DND-41 (cell line): ENCODE measurements around the gene RBFOX2.

Experiments used
- ATAC-seq: fragments of 200-7000 bp; cut with Tn5 transposase; 3 replicates; pipeline ENCODE4 v1.9.1; 2021; ENCODE audit warnings: low read depth; ENCODE audit not compliant: insufficient read depth
- DNase-seq: peaks from one replicate; pipeline ENCODE4 v3.0.0-alpha.2; 2020
- H2AFZ ChIP-seq: 2 replicates; pipeline ENCODE4 v1.6.0; 2012; ENCODE audit warnings: low read depth, low read length
- H3K27ac ChIP-seq: 2 replicates; pipeline ENCODE4 v1.5.1; 2012; ENCODE audit warnings: low read length, inconsistent platforms
- H3K27me3 ChIP-seq: fragments of 200-600 bp; sonication (generic); 2 replicates; pipeline ENCODE4 v1.6.0; 2012; ENCODE audit warnings: low read length, mild to moderate bottlenecking, inconsistent platforms; ENCODE audit not compliant: insufficient read depth, poor library complexity
- H3K36me3 ChIP-seq: 2 replicates; pipeline ENCODE4 v1.5.1; 2012; ENCODE audit warnings: low read length, inconsistent platforms; ENCODE audit not compliant: insufficient read depth
- H3K4me1 ChIP-seq: 2 replicates; pipeline ENCODE4 v1.5.1; 2012; ENCODE audit warnings: mild to moderate bottlenecking, low read length; ENCODE audit not compliant: insufficient read depth
- H3K4me2 ChIP-seq: 2 replicates; pipeline ENCODE4 v1.6.0; 2012; ENCODE audit warnings: mild to moderate bottlenecking, moderate library complexity, low read length, inconsistent platforms; ENCODE audit not compliant: insufficient read depth
- H3K4me3 ChIP-seq, 2 experiments: fragments of 200-600 bp in 1 of 2; shearing (Covaris generic) in 1 of 2; 2 replicates each; pipeline ENCODE4 v1.5.1; 2012 to 2016; ENCODE audit warnings: inconsistent platforms in 2 of 2, low read length in 2 of 2, mild to moderate bottlenecking in 2 of 2, low read depth in 1 of 2, moderate library complexity in 1 of 2
- H3K79me2 ChIP-seq: 2 replicates; pipeline ENCODE4 v1.6.0; 2012; ENCODE audit warnings: low read length, inconsistent platforms; ENCODE audit not compliant: insufficient read depth
- H3K9ac ChIP-seq: 2 replicates; pipeline ENCODE4 v1.6.0; 2012; ENCODE audit warnings: low read depth, mild to moderate bottlenecking, inconsistent platforms, low read length, moderate library complexity
- H3K9me3 ChIP-seq: 2 replicates; pipeline ENCODE4 v1.5.1; 2012; ENCODE audit warnings: low read length, moderate library complexity, mild to moderate bottlenecking, inconsistent platforms; ENCODE audit not compliant: insufficient read depth, severe bottlenecking
- H4K20me1 ChIP-seq: 2 replicates; pipeline ENCODE4 v1.6.0; 2012; ENCODE audit warnings: low read length; ENCODE audit not compliant: insufficient read depth
- EZH2 ChIP-seq: IDR thresholded peaks from 3 replicates; pipeline ENCODE4 v1.6.1; 2012; ENCODE audit warnings: borderline replicate concordance, low read depth, mild to moderate bottlenecking, moderate library complexity, low read length, inconsistent platforms; ENCODE audit not compliant: severe bottlenecking
- TF ChIP-seq, protein P1 (sequence below): IDR thresholded peaks from 2 replicates; pipeline ENCODE4 v1.5.1; 2012; ENCODE audit warnings: borderline replicate concordance, low read length, moderate library complexity, mild to moderate bottlenecking; ENCODE audit not compliant: poor library complexity, severe bottlenecking; ENCODE audit errors: extremely low read depth

The RBFOX2 gene

DNA sequence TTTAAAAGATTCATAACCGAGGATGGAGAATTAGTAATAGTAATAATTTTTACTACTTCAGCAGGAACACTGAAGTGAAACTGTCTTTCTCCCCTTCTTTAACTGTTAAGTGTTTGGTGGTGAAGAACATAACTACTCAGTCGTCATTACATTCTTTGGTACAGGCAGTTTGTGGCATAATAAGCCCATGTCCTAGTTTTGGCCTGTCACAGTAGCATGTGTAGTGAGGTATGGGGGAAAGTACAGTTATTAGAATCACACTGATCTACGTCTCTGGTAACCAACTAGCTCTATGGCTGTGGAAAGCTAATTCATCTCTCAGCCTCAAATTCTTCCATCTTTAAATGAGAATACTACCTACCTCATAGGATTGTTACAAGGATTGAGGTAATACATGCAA lies 71.8 kb downstream of the RBFOX2 start:
- Histone ChIP-seq H2AFZ (no peak overlapping the region), H3K79me2 (no peaks in the 10 kb centered on the region), H3K9me3 (no peaks in the 10 kb centered on the region), H3K27me3 (peaks cover 3% of the 10 kb centered on the region), H3K36me3 (no peaks in the 10 kb centered on the region), H3K4me2 (no peak overlapping the region), H3K4me3 (no peak overlapping the region), H4K20me1 (no peaks in the 10 kb centered on the region), H3K27ac (no peak overlapping the region), H3K4me1 (no peaks in the 10 kb centered on the region), H3K9ac (no peak overlapping the region)
- ATAC-seq (no peak), DNase-seq (no peak)
- TF ChIP-seq EZH2: no peak
- TF ChIP-seq, protein P1, sequence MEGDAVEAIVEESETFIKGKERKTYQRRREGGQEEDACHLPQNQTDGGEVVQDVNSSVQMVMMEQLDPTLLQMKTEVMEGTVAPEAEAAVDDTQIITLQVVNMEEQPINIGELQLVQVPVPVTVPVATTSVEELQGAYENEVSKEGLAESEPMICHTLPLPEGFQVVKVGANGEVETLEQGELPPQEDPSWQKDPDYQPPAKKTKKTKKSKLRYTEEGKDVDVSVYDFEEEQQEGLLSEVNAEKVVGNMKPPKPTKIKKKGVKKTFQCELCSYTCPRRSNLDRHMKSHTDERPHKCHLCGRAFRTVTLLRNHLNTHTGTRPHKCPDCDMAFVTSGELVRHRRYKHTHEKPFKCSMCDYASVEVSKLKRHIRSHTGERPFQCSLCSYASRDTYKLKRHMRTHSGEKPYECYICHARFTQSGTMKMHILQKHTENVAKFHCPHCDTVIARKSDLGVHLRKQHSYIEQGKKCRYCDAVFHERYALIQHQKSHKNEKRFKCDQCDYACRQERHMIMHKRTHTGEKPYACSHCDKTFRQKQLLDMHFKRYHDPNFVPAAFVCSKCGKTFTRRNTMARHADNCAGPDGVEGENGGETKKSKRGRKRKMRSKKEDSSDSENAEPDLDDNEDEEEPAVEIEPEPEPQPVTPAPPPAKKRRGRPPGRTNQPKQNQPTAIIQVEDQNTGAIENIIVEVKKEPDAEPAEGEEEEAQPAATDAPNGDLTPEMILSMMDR: no peak

DNA sequence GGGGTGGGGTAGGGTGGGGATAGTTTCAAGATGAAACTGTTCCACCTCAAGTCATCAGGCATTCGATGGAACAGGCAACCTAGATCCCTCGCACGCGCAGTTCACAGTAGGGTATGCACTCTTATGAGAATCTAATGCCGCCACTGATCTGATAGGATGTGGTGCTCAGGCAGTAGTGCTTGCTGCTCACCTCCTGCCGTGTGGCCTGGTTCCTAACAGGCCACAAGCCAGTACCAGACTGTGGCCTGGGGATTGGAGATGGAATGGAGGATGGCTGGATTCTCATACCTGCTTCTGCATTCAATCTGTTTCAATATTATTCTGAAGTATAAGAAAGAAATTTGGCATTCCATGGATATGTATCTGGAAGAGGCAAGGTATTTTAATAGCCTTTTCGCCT lies 73.1 kb downstream of the RBFOX2 start:
- H3K27me3 ChIP-seq: no peaks in the 10 kb centered on the region
- no peak overlapping the region for H2AFZ ChIP-seq
- no peaks in the 10 kb centered on the region for H4K20me1 ChIP-seq
- no peak overlapping the region for H3K27ac ChIP-seq
- H3K9ac ChIP-seq: no peak overlapping the region
- H3K4me2 ChIP-seq: no peak overlapping the region
- no peaks in the 10 kb centered on the region for H3K4me1 ChIP-seq
- no peaks in the 10 kb centered on the region for H3K79me2 ChIP-seq
- TF ChIP-seq, protein P1: no peak
- no peak for TF ChIP-seq EZH2
- no peaks in the 10 kb centered on the region for H3K9me3 ChIP-seq
- H3K36me3 ChIP-seq: no peaks in the 10 kb centered on the region
- H3K4me3 ChIP-seq: no peak overlapping the region
- no peak for DNase-seq
- ATAC-seq: no peak

DNA sequence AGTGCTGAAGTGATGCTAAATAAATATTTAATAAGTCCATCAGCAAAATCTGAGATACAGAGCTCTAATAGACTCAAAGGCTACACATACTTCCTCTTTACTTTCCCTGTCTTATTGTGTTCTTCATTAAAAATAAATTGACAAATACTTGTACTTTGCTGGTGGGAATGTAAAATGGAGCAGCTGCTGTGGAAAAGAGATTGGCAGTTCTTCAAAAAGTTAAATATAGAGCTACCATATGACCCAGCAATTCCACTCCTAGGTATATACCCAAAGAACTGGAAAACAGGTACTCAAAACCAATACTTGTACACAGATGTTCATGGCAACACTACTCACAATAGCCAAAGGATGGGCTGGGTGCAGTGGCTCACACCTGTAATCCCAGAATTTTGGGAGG lies 76.0 kb downstream of the RBFOX2 start:
- no peaks in the 10 kb centered on the region for H3K79me2 ChIP-seq
- H3K36me3 ChIP-seq: no peaks in the 10 kb centered on the region
- no peaks in the 10 kb centered on the region for H3K27me3 ChIP-seq
- no peak overlapping the region for H3K27ac ChIP-seq
- TF ChIP-seq, protein P1: no peak
- TF ChIP-seq EZH2: no peak
- ATAC-seq (no peak), DNase-seq (no peak)
- no peak overlapping the region for H2AFZ ChIP-seq
- H3K9ac ChIP-seq: no peak overlapping the region
- H3K9me3 ChIP-seq: no peaks in the 10 kb centered on the region
- H3K4me2 ChIP-seq: no peak overlapping the region
- H3K4me3 ChIP-seq: no peak overlapping the region
- H4K20me1 ChIP-seq: no peaks in the 10 kb centered on the region
- H3K4me1 ChIP-seq: no peaks in the 10 kb centered on the region

DNA sequence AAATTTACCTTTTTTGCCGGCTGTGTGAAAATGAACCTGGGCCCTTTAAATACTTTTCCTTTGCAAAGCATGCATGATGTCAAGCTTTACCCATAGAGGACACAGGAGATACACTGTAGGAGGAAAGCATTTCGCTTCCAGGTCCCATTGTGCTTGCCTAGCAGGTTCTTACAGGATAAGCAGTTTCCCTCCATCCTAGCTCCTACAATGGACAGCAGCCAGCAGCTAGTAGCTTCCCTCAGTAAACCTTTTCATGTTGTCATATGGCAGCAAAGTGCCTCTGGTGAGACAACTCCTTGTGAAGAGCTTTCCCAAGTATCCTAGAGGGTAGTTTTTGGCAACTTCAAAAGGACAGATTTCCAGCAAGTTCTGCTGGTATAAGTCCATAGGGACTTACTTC lies 78.4 kb downstream of the RBFOX2 start:
- Histone ChIP-seq H4K20me1 (no peaks in the 10 kb centered on the region), H3K4me1 (no peaks in the 10 kb centered on the region), H3K9ac (no peak overlapping the region), H3K4me2 (no peak overlapping the region), H3K4me3 (no peak overlapping the region), H3K36me3 (no peaks in the 10 kb centered on the region), H3K27me3 (no peaks in the 10 kb centered on the region), H2AFZ (no peak overlapping the region), H3K27ac (no peak overlapping the region), H3K79me2 (no peaks in the 10 kb centered on the region), H3K9me3 (no peaks in the 10 kb centered on the region)
- TF ChIP-seq, protein P1: no peak
- TF ChIP-seq EZH2: no peak
- ATAC-seq (no peak), DNase-seq (no peak)
